ENCODE data around the gene GJB2.

The GJB2 gene

GRCh38 chr13:20192158-20192835 is 441 bp downstream of the GJB2 start:
- peak in 1 of 2 donors; percentile 12 for DNase-seq

- DNase-seq: no peak
Measured at GRCh38 chr13:20191311-20192157, 1.2 kb downstream of the GJB2 start.

GRCh38 chr13:20190481-20191310 is 2.0 kb downstream of the GJB2 start:
- no peak for DNase-seq

- DNase-seq: no peak
Measured at GRCh38 chr13:20190076-20190475, 2.7 kb downstream of the GJB2 start.

- no peak for DNase-seq
Measured at GRCh38 chr13:20188667-20189553, 3.8 kb downstream of the GJB2 start.

GRCh38 chr13:20186771-20187170 is 6.0 kb downstream of the GJB2 start:
- no peak for DNase-seq

DNA sequence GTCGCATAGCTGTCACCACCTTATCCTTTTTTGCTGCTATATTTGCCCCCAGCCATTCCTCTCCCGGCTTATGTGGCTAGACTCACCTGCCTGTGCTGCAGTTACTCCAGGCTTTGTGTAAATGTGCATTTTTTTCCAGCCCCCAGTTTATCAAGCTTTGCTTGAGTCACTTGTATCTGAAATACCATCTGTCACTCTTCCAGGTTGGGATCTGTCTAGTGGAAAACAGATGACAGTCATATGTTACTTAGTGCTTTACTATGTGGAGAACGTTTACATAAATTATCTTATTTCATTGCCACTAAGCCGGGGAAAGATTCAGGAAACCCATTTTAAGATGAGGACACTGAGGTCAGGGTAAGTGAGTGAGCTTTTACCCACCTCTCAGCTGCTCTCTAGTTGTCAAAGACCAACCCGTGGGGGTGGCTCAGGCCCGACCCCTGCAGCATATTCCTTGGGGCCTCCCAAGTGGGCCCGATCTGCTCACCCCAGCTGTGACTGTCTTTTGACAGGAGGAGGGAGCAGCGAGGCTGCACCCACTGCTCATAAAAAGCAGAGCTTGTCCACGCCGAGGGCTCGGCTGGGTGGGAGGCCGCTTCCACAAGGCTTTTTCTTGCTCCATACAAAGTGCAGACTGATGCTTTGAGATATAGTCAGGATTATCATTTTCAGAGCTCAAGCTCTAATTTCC is 7.2 kb downstream of the GJB2 start:
- no peak for DNase-seq

DNA sequence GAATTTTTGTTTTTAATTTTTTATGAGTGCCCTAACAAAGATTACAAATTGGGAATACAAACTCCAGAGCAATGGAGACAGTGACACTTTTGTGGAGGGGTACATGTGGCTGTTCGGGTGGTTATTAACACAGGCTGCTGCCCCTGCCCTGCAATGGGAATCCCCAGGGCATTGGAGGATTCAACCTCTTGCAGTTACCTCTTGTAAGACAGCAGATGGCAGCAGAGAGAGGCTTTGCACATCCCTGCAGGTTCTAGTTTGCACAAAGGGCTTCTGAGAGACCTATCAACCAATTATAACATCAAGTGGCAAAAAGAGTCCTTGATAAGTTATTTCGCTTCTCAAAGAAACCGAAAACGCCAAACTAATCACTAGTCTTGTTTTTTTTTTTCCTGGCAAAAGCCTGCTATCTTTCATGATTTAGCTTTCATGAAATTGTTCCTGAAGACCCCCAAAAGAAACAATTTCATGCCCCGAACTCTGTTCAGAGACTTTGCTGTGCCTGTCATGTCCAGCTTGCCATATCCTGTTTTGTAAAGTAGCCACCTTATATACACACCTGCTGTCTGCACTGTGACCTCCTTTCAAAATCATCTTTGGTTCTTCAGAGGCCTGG is 10.4 kb downstream of the GJB2 start:
- DNase-seq: peak; percentile 41 to 51

DNA sequence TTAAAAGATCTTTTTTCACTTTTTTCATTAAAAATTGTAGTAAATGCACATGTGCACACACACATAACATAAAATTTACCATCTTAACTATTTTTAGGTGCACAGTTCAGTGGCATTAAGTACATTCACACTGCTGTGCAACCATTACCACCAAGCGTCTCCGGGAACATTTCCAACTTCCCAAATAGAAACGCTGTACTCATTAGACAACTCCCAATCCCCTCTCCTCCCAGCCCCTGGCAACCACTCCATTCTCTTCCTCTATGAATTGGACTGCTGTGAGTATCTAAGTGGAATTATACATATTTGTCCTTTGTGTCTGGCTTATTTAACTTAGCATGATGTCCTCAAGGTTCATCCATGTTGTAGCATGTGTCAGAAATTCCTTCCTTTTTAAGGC is 11.6 kb downstream of the GJB2 start:
- DNase-seq: no peak

DNA sequence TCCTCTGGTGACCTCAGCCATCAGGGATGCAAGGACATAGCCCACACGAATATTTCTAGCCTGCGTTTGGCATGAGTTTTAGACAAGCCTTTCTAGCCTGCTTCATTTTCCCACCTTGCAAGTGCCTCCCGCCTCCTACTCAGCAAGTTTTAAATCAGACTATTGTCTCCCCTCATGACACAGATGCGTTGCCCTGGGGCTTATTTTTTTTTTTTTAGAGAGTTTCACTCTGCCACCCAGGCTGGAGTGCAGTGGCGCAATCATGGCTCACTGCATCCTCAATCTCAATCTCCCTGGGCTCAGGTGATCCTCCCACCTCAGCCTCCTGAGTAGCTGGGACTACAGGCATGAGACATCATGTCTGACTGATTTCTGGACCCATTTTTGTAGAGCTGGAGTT is 14.6 kb downstream of the GJB2 start:
- no peak for DNase-seq

- no peak for DNase-seq
Measured at GRCh38 chr13:20177049-20177831, 15.5 kb downstream of the GJB2 start.

GRCh38 chr13:20175907-20176652 is 16.7 kb downstream of the GJB2 start:
- no peak for DNase-seq

- DNase-seq: no peak
Measured at GRCh38 chr13:20175406-20175794, 17.3 kb downstream of the GJB2 start.

DNA sequence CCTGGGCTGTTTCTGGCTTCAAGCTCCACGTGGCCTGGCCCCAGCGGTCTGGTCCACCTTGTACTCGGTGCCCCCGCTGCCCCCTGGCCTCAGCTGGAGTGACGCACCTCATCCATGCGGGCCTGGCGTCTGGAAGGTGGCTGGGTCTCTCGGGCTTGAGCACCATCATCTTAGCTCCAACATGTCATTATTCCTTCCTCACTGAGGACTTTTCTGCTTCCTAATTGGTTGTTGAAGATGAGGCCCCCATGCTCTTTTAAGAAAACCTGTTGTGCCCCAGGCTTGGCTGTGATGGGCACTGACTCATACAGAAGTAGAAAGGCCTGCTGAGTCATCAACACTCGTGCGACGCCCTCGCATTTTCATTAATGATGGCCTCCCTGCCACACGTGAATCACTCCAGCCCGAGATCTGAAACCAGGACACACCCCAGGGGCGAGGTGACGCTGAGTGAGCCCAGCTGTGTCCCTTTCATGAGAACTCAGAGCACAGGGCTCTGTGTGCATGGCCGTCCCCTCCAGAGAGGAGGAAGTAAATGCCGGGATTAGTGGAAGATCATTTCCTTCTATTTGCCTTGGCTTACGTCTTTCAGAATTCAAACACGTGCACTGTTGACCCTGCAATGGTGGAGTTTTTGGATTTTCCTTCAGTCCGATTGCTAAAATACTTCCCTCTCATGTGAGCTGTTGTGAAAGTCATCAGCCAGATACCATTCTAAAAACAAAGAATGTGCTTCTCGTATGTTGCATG is 17.9 kb downstream of the GJB2 start:
- peak; percentile 63 to 74 for DNase-seq

- DNase-seq: no peak
Measured at GRCh38 chr13:20173116-20173746, 19.5 kb downstream of the GJB2 start.

GRCh38 chr13:20171364-20171763 is 21.4 kb downstream of the GJB2 start:
- DNase-seq: no peak

GRCh38 chr13:20170921-20171320 is 21.8 kb downstream of the GJB2 start:
- DNase-seq: no peak

DNA sequence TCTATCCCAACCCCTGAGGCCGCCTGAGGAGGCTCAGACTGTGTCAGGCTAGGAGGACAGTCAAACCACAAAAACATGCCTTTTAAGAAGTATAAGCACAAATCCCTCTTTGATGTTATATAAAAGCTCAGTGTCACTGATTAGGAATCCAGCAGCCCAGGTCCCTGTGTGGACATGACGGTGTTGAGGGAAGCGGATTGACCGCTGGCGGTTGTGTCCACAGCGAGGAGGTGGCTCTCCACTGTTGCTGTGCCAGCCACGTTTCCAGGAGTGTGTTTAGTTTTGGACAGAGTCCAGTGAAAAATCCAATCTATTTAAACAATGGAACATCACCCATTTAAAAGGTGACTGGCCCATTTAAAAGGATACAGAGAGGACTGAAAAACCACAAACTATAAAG is 24.3 kb downstream of the GJB2 start:
- no peak for DNase-seq
